Ishikawa (cell line): Measurements from ENCODE around the gene SNRPD1.

ENCODE experiments used
- CEBPB ChIP-seq: IDR thresholded peaks from 2 replicates; pipeline ENCODE4 v1.6.1; 2012
- CREB1 ChIP-seq: IDR thresholded peaks from 2 replicates; pipeline ENCODE4 v1.6.1; 2012; ENCODE audit warnings: low read depth
- EGR1 ChIP-seq: IDR thresholded peaks from 2 replicates; pipeline ENCODE4 v1.6.1; 2012
- EP300 ChIP-seq: IDR thresholded peaks from 2 replicates; pipeline ENCODE4 v1.6.1; 2012; ENCODE audit warnings: borderline replicate concordance
- FOXM1 ChIP-seq: IDR thresholded peaks from 2 replicates; pipeline ENCODE4 v1.6.1; 2012; ENCODE audit warnings: low read depth, borderline replicate concordance
- MAX ChIP-seq: IDR thresholded peaks from 2 replicates; pipeline ENCODE4 v1.6.1; 2012
- NFIC ChIP-seq: IDR thresholded peaks from 2 replicates; pipeline ENCODE4 v1.6.1; 2012
- RAD21 ChIP-seq: IDR thresholded peaks from 2 replicates; pipeline ENCODE4 v1.6.1; 2012; ENCODE audit warnings: low read depth
- TAF1 ChIP-seq: IDR thresholded peaks from 2 replicates; pipeline ENCODE4 v1.6.1; 2012; ENCODE audit warnings: low read depth, mild to moderate bottlenecking
- TCF12 ChIP-seq: IDR thresholded peaks from 2 replicates; pipeline ENCODE4 v1.6.1; 2012; ENCODE audit warnings: low read depth
- TEAD4 ChIP-seq: IDR thresholded peaks from 2 replicates; pipeline ENCODE4 v1.6.1; 2012
- USF1 ChIP-seq: IDR thresholded peaks from 2 replicates; pipeline ENCODE4 v1.6.1; 2012
- YY1 ChIP-seq: IDR thresholded peaks from 2 replicates; pipeline ENCODE4 v1.6.1; 2012; ENCODE audit warnings: low read depth
- ZBTB7A ChIP-seq: IDR thresholded peaks from 2 replicates; pipeline ENCODE4 v1.6.1; 2012; ENCODE audit warnings: low read depth
- TF ChIP-seq, protein P1 (sequence below): IDR thresholded peaks from 2 replicates; pipeline ENCODE4 v1.6.1; 2012; ENCODE audit warnings: low read depth, mild to moderate bottlenecking

SNRPD1 gene

DNA sequence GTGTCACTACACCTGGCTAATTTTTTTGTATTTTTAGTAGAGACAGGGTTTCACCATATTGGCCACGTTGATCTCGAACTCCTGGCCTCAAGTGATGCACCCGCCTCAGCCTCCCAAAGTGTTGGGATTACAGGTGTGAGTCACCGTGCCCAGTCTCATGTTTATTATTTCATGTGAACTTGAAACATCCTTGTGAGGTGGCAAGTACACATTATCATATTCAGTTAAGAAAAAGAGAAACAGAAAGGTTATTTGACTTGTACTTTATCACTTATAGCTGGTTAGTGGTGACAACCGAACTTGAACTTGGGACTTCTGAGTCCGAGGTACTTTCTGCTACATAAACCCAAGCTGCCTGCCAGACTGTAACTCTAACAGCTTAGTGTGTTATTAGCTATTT is 68.0 kb downstream of the SNRPD1 start:
- TF ChIP-seq EGR1 (no peak), MAX (no peak), TAF1 (no peak), TEAD4 (no peak), CREB1 (no peak), TCF12 (no peak), FOXM1 (no peak), USF1 (no peak), RAD21 (no peak), YY1 (no peak), CEBPB (no peak), EP300 (no peak), ZBTB7A (no peak), NFIC (no peak)
- TF ChIP-seq, protein P1, sequence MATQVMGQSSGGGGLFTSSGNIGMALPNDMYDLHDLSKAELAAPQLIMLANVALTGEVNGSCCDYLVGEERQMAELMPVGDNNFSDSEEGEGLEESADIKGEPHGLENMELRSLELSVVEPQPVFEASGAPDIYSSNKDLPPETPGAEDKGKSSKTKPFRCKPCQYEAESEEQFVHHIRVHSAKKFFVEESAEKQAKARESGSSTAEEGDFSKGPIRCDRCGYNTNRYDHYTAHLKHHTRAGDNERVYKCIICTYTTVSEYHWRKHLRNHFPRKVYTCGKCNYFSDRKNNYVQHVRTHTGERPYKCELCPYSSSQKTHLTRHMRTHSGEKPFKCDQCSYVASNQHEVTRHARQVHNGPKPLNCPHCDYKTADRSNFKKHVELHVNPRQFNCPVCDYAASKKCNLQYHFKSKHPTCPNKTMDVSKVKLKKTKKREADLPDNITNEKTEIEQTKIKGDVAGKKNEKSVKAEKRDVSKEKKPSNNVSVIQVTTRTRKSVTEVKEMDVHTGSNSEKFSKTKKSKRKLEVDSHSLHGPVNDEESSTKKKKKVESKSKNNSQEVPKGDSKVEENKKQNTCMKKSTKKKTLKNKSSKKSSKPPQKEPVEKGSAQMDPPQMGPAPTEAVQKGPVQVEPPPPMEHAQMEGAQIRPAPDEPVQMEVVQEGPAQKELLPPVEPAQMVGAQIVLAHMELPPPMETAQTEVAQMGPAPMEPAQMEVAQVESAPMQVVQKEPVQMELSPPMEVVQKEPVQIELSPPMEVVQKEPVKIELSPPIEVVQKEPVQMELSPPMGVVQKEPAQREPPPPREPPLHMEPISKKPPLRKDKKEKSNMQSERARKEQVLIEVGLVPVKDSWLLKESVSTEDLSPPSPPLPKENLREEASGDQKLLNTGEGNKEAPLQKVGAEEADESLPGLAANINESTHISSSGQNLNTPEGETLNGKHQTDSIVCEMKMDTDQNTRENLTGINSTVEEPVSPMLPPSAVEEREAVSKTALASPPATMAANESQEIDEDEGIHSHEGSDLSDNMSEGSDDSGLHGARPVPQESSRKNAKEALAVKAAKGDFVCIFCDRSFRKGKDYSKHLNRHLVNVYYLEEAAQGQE, result no peak

GRCh38 chr18:21682371-21683051 is 70.4 kb downstream of the SNRPD1 start:
- TF ChIP-seq FOXM1, result no peak
- no peak for TF ChIP-seq YY1
- no peak for TF ChIP-seq TEAD4
- TF ChIP-seq MAX, result no peak
- no peak for TF ChIP-seq ZBTB7A
- no peak for TF ChIP-seq TAF1
- TF ChIP-seq CREB1, result no peak
- no peak for TF ChIP-seq RAD21
- TF ChIP-seq EGR1, result no peak
- no peak for TF ChIP-seq CEBPB
- no peak for TF ChIP-seq TCF12
- TF ChIP-seq, protein P1, result no peak
- no peak for TF ChIP-seq NFIC
